OCI-LY7 (cell line): ENCODE results near the gene INTS3. TPM values are rescaled to one million over a fixed set of nuclear protein-coding genes. Genes with fewer than 3 reads are reported as not detected.

ENCODE experiments used
- BruUV-seq: library from RNA; stranded (reverse); fragments of 400-500 nt; replicated peaks from 2 replicates; lab custom pipeline; 2021; lab: Mats Ljungman, UMichigan
- CTCF ChIA-PET: fragments of 300-600 bp; sonication (Branson Sonifier 250); formaldehyde crosslinking; loops from one replicate; lab custom pipeline; 2022; ENCODE audit warnings: antibody characterized with exemption; ENCODE audit not compliant: unreplicated experiment; lab: Charles Lee
- POLR2A ChIA-PET: fragments of 300-600 bp; sonication (Branson Sonifier 250); formaldehyde crosslinking; loops from one replicate; lab custom pipeline; 2022; ENCODE audit warnings: antibody characterized with exemption; lab: Charles Lee
- DNase-seq: peaks from one replicate; pipeline ENCODE4 v3.0.0-alpha.2; 2015; ENCODE audit warnings: low spot score
- H2AFZ ChIP-seq: fragments of 200-600 bp; sonication (generic), shearing (Covaris generic); 2 replicates; pipeline ENCODE4 v1.6.1; 2014; ENCODE audit warnings: mild to moderate bottlenecking, antibody characterized with exemption, low read length, moderate library complexity
- H3K27ac ChIP-seq: fragments of 200-600 bp; sonication (generic); 2 replicates; pipeline ENCODE4 v1.5.1; 2014; ENCODE audit warnings: mixed run types, low read depth, mild to moderate bottlenecking, moderate library complexity, low read length, inconsistent platforms; ENCODE audit not compliant: poor library complexity, severe bottlenecking
- H3K36me3 ChIP-seq: fragments of 200-600 bp; sonication (generic); 2 replicates; pipeline ENCODE4 v1.6.1; 2014; ENCODE audit warnings: mild to moderate bottlenecking, antibody characterized with exemption, low read length, moderate library complexity, mixed read lengths; ENCODE audit not compliant: insufficient read depth
- H3K4me1 ChIP-seq: fragments of 200-600 bp; sonication (generic); 2 replicates; pipeline ENCODE4 v1.5.1; 2014; ENCODE audit warnings: mild to moderate bottlenecking, low read length; ENCODE audit not compliant: insufficient read depth, poor library complexity, severe bottlenecking
- H3K4me2 ChIP-seq: fragments of 200-600 bp; sonication (generic); 2 replicates; pipeline ENCODE4 v1.6.1; 2014; ENCODE audit warnings: mild to moderate bottlenecking, low read length
- H3K4me3 ChIP-seq: fragments of 200-600 bp; sonication (generic); 2 replicates; pipeline ENCODE4 v1.5.1; 2014; ENCODE audit warnings: mild to moderate bottlenecking, low read depth, low read length; ENCODE audit not compliant: poor library complexity, severe bottlenecking
- H3K79me2 ChIP-seq: fragments of 200-600 bp; sonication (generic); 2 replicates; pipeline ENCODE4 v1.6.1; 2016; ENCODE audit warnings: low read depth, mild to moderate bottlenecking, low read length, moderate library complexity, mixed read lengths; ENCODE audit not compliant: insufficient read depth
- H3K9me2 ChIP-seq: fragments of 200-600 bp; sonication (generic); 2 replicates; pipeline ENCODE4 v1.6.1; 2016; ENCODE audit warnings: mild to moderate bottlenecking, low read length, mixed read lengths; ENCODE audit not compliant: insufficient read depth
- H3K9me3 ChIP-seq: fragments of 200-600 bp; sonication (generic); 2 replicates; pipeline ENCODE4 v1.6.1; 2014; ENCODE audit warnings: mild to moderate bottlenecking, mixed run types, low read length, mixed read lengths
- H4K20me1 ChIP-seq: fragments of 200-600 bp; sonication (generic); 2 replicates; pipeline ENCODE4 v1.6.1; 2014; ENCODE audit warnings: mild to moderate bottlenecking, antibody characterized with exemption, low read length, moderate library complexity, mixed read lengths; ENCODE audit not compliant: insufficient read depth
- EZH2phosphoT487 ChIP-seq: fragments of 200-600 bp; sonication (generic); IDR thresholded peaks from 2 replicates; pipeline ENCODE4 v1.6.1; 2018; ENCODE audit warnings: low read depth, borderline replicate concordance, mild to moderate bottlenecking, mixed run types, antibody characterized with exemption, low read length, moderate library complexity, mixed read lengths
- intact Hi-C: fragments of 100-400 bp; cut with micrococcal nuclease; formaldehyde crosslinking; loops from one replicate; pipeline ENCODE4 v1.10.0; 2022; ENCODE audit not compliant: unreplicated experiment
- total RNA-seq, 2 experiments: library from RNA; depleted of rRNA in 1 of 2; stranded (reverse); fragments of >200 nt in 1 of 2; shearing (Covaris generic) in 1 of 2; gene quantifications; 2 replicates each; pipeline ENCODE4 v1.2.3, GENCODE V29; 2014 to 2022
- TF ChIP-seq, protein P1 (sequence below): fragments of 200-600 bp; sonication (generic); conservative IDR thresholded peaks from 2 replicates; pipeline ENCODE4 v1.5.1; 2014; ENCODE audit warnings: mild to moderate bottlenecking, antibody characterized with exemption, low read length, moderate library complexity, mixed read lengths

INTS3 gene
- total RNA-seq, 2 experiments from 2014 or later: 33.5 to 67.3 TPM

- ChIA-PET CTCF (no interaction called here), POLR2A (interaction anchor here (0.6 kb wide), 1 partner anchor 68 kb away, joined by 3 read pairs; no protein-coding TSS in a partner anchor)
- no peak overlapping the region for H3K27ac ChIP-seq
- intact Hi-C loops: loop anchor here (1.0 kb wide), 1 partner anchor 95 kb away; no protein-coding TSS in a partner anchor
- H2AFZ ChIP-seq: no peak overlapping the region
- no peaks in the 10 kb centered on the region for H3K79me2 ChIP-seq
- TF ChIP-seq, protein P1, sequence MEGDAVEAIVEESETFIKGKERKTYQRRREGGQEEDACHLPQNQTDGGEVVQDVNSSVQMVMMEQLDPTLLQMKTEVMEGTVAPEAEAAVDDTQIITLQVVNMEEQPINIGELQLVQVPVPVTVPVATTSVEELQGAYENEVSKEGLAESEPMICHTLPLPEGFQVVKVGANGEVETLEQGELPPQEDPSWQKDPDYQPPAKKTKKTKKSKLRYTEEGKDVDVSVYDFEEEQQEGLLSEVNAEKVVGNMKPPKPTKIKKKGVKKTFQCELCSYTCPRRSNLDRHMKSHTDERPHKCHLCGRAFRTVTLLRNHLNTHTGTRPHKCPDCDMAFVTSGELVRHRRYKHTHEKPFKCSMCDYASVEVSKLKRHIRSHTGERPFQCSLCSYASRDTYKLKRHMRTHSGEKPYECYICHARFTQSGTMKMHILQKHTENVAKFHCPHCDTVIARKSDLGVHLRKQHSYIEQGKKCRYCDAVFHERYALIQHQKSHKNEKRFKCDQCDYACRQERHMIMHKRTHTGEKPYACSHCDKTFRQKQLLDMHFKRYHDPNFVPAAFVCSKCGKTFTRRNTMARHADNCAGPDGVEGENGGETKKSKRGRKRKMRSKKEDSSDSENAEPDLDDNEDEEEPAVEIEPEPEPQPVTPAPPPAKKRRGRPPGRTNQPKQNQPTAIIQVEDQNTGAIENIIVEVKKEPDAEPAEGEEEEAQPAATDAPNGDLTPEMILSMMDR: peak; percentile 73
- no peak for TF ChIP-seq EZH2phosphoT487
- H3K4me1 ChIP-seq: peaks cover 28% of the 10 kb centered on the region
- peaks cover 65% of the 10 kb centered on the region for H3K36me3 ChIP-seq
- no peaks in the 10 kb centered on the region for H3K9me2 ChIP-seq
- no peaks in the 10 kb centered on the region for H4K20me1 ChIP-seq
- DNase-seq: peak; percentile 36
- H3K9me3 ChIP-seq: no peaks in the 10 kb centered on the region
- no peak overlapping the region for H3K4me2 ChIP-seq
- no peak overlapping the region for H3K4me3 ChIP-seq
- BruUV-seq: no TSS peak
Observed at GRCh38 chr1:153771841-153772593, 44.2 kb downstream of the INTS3 start.

DNA sequence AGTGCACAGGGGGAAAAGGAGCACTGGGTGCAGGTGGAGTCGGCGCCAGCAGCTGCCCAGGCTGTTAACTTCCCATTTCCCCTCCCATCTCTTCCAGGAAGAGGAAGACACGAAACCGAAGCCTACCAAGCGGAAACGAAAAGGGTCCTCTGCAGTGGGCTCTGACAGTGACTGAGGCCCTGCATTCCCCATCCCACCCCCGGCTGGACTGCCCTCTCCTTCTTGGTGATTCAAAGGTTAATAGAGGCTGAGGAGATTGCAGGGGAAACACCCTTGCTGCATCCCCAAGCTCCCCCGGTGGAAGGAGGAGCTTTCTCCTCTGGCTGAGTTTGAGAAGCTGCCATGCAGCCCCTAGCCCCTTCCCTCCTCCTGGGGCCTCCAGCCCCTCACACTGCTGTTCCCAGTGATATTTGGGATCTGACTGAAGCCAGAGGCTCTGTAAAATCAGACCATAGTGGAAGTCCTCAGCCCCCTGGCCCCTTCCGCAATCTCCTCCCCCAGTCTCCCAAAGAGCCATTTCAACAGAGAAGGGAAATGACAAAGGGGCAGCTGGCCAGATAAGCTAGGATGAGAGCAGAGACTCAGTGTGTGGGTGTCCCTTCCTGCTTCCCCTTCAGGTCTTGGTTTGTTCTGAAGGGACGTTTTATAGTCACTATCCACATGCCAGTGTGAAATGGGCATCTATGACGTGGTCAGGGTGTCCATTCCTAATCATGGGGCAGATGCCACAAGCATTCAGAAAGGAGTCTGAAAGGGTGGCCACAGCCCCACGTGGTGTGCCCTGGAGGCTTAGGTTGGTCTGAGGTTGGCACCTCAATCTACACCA is 45.5 kb downstream of the INTS3 start:
- Histone ChIP-seq H3K36me3 (peaks cover 53% of the 10 kb centered on the region), H3K9me3 (no peaks in the 10 kb centered on the region), H2AFZ (no peak overlapping the region), H3K27ac (no peak overlapping the region), H3K4me1 (peaks cover 29% of the 10 kb centered on the region), H3K4me2 (no peak overlapping the region), H3K79me2 (no peaks in the 10 kb centered on the region), H3K4me3 (no peak overlapping the region), H4K20me1 (no peaks in the 10 kb centered on the region), H3K9me2 (no peaks in the 10 kb centered on the region)
- ChIA-PET CTCF (no interaction called here), POLR2A (interaction anchor here (0.8 kb wide), 1 partner anchor 46 kb away, joined by 3 read pairs; the partner anchor contains the start of gene INTS3)
- BruUV-seq: TSS peak; percentile 89
- intact Hi-C loops: no loop called here
- no peak for TF ChIP-seq EZH2phosphoT487
- TF ChIP-seq, protein P1: no peak
- no peak for DNase-seq
